Transverse colon (tissue), 4 donors: ENCODE measurements around the gene FOXL1.

Experiments
- CTCF ChIP-seq, 5 experiments: fragments of 200-600 bp in 3 of 5; fragments of 450-650 bp in 2 of 5; sonication (generic) in 3 of 5; IDR thresholded peaks; 1 replicate in 2 of 5; 2 replicates in 3 of 5; pipeline ENCODE4 v1.5.1; 2016 to 2017; ENCODE audit warnings: antibody characterized with exemption in 5 of 5, inconsistent platforms in 3 of 5, mild to moderate bottlenecking in 2 of 5, moderate library complexity in 1 of 5
- POLR2A ChIP-seq: fragments of 450-650 bp; IDR thresholded peaks from one replicate; pipeline ENCODE4 v1.6.1; 2016; ENCODE audit warnings: antibody characterized with exemption, mild to moderate bottlenecking, moderate library complexity
- POLR2AphosphoS5 ChIP-seq, 3 donors: sonication (generic); formaldehyde crosslinking; IDR thresholded peaks; one replicate each; pipeline ENCODE4 v1.6.1; 2016; ENCODE audit warnings: antibody characterized with exemption in 3 of 3

DNA sequence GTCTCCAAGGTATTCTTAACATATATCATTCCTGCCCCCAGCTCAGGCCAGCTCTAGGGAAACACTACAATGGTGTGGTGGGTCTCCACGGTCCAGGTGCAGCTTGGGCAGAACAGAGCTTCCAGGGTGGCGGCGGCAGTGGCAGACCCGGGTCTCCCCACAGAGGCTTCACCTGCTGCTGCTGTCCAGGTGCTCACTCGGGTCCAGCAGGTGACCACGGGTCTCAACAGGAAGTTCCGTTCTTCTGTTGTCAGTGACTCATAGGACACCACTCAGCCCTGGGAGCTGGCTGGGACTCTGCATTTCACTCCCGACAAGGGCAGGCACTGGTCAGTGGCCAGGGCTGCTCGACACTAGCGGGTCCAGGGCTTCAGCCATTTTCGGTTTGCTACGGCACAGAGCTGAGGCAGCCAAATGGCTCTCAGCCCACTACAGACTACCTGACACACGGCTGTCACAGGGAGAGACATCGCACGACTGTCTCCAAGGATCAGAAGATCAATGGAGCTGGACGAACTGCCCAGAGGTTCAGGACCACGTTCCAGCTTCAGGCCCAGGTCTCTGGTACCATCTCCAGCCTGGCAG is 40.1 kb upstream of the FOXL1 start:
- TF ChIP-seq CTCF (IDR thresholded peaks at IDR 0.05) (no peak), POLR2A (no peak), POLR2AphosphoS5 (IDR thresholded peaks at IDR 0.05) (no peak)
